Liver (tissue), 9 donors: ENCODE data around the gene SNRPA. TPM values are rescaled to one million over a fixed set of nuclear protein-coding genes. Genes with fewer than 3 reads are reported as not detected.

Experiments used
- DNase-seq: peaks from one replicate; pipeline ENCODE4 v3.0.0-alpha.2; 2017; ENCODE audit warnings: low spot score
- H3K27ac ChIP-seq, 2 donors: one replicate each; pipeline ENCODE4 v1.7.0; 2013; ENCODE audit warnings: inconsistent platforms in 2 of 2, low read length in 2 of 2, control low read depth in 1 of 2, low read depth in 1 of 2, mild to moderate bottlenecking in 1 of 2
- H3K27me3 ChIP-seq, 4 donors: one replicate each; pipeline versions ENCODE4 v1.6.1 to v1.7.0; 2013; ENCODE audit warnings: low read length in 3 of 4, inconsistent platforms in 1 of 4, mild to moderate bottlenecking in 1 of 4, moderate library complexity in 1 of 4; ENCODE audit not compliant: control insufficient read depth in 4 of 4, insufficient read depth in 4 of 4
- H3K36me3 ChIP-seq, 4 donors: one replicate each; pipeline versions ENCODE4 v1.6.1 to v1.7.0; 2013; ENCODE audit warnings: low read length in 3 of 4, mild to moderate bottlenecking in 3 of 4, low read depth in 1 of 4, moderate library complexity in 1 of 4; ENCODE audit not compliant: control insufficient read depth in 4 of 4, insufficient read depth in 3 of 4
- H3K4me1 ChIP-seq, 4 donors: one replicate each; pipeline versions ENCODE4 v1.6.1 to v1.7.0; 2013; ENCODE audit warnings: low read length in 3 of 4, mild to moderate bottlenecking in 3 of 4, moderate library complexity in 1 of 4; ENCODE audit not compliant: control insufficient read depth in 4 of 4, insufficient read depth in 4 of 4
- H3K4me3 ChIP-seq, 3 donors: one replicate each; pipeline versions ENCODE4 v1.6.1 to v1.7.0; 2013; ENCODE audit warnings: low read length in 3 of 3, control low read depth in 1 of 3, low read depth in 1 of 3, mild to moderate bottlenecking in 1 of 3
- H3K9ac ChIP-seq, 2 donors: one replicate each; pipeline ENCODE4 v1.7.0; 2013; ENCODE audit warnings: low read length in 2 of 2, mild to moderate bottlenecking in 2 of 2, moderate library complexity in 2 of 2, control low read depth in 1 of 2, low read depth in 1 of 2
- H3K9me3 ChIP-seq, 4 donors: one replicate each; pipeline versions ENCODE4 v1.6.1 to v1.7.0; 2013; ENCODE audit warnings: low read length in 3 of 4; ENCODE audit not compliant: control insufficient read depth in 4 of 4
- ATF3 ChIP-seq: IDR thresholded peaks from 2 replicates; pipeline ENCODE4 v1.6.1; 2016; ENCODE audit warnings: antibody characterized with exemption
- EGR1 ChIP-seq, 2 donors: IDR thresholded peaks; 2 replicates each; pipeline ENCODE4 v1.6.1; 2016 to 2018; ENCODE audit warnings: antibody characterized with exemption in 2 of 2, low read depth in 2 of 2
- FOXA1 ChIP-seq: IDR thresholded peaks from 2 replicates; pipeline ENCODE4 v1.6.1; 2016; ENCODE audit warnings: antibody characterized with exemption
- FOXA2 ChIP-seq: IDR thresholded peaks from 2 replicates; pipeline ENCODE4 v1.6.1; 2016; ENCODE audit warnings: antibody characterized with exemption
- GABPA ChIP-seq, 2 donors: IDR thresholded peaks in 1 of 2; conservative IDR thresholded peaks in 1 of 2; 2 replicates each; pipeline ENCODE4 v1.6.1; 2016; ENCODE audit warnings: antibody characterized with exemption in 2 of 2, mild to moderate bottlenecking in 1 of 2, moderate library complexity in 1 of 2
- HNF4A ChIP-seq, 2 donors: conservative IDR thresholded peaks; 2 replicates each; pipeline ENCODE4 v1.6.1; 2016; ENCODE audit warnings: antibody characterized with exemption in 2 of 2, mild to moderate bottlenecking in 2 of 2
- HNF4G ChIP-seq: IDR thresholded peaks from 2 replicates; pipeline ENCODE4 v1.6.1; 2016; ENCODE audit warnings: antibody characterized with exemption
- JUND ChIP-seq, 2 donors: IDR thresholded peaks; 2 replicates each; pipeline ENCODE4 v1.6.1; 2016; ENCODE audit warnings: antibody characterized with exemption in 2 of 2
- MAX ChIP-seq: IDR thresholded peaks from 2 replicates; pipeline ENCODE4 v1.6.1; 2016; ENCODE audit warnings: antibody characterized with exemption
- NR2F2 ChIP-seq: IDR thresholded peaks from 2 replicates; pipeline ENCODE4 v1.6.1; 2016; ENCODE audit warnings: antibody characterized with exemption
- RAD21 ChIP-seq, 2 donors: IDR thresholded peaks; 2 replicates each; pipeline ENCODE4 v1.6.1; 2016; ENCODE audit warnings: antibody characterized with exemption in 2 of 2, mild to moderate bottlenecking in 2 of 2
- REST ChIP-seq: IDR thresholded peaks from 2 replicates; pipeline ENCODE4 v1.6.1; 2016; ENCODE audit warnings: antibody characterized with exemption, mild to moderate bottlenecking
- RXRA ChIP-seq, 2 donors: IDR thresholded peaks; 2 replicates each; pipeline ENCODE4 v1.6.1; 2017 to 2018; ENCODE audit warnings: antibody characterized with exemption in 2 of 2, mild to moderate bottlenecking in 1 of 2
- SP1 ChIP-seq: IDR thresholded peaks from 2 replicates; pipeline ENCODE4 v1.6.1; 2018; ENCODE audit warnings: antibody characterized with exemption, mild to moderate bottlenecking
- TAF1 ChIP-seq: conservative IDR thresholded peaks from 2 replicates; pipeline ENCODE4 v1.6.1; 2016; ENCODE audit warnings: antibody characterized with exemption, mild to moderate bottlenecking
- YY1 ChIP-seq: IDR thresholded peaks from 2 replicates; pipeline ENCODE4 v1.6.1; 2016; ENCODE audit warnings: antibody characterized with exemption, mild to moderate bottlenecking
- WGBS: extraction: QIAGEN DNeasy Blood & Tissue Kit; methylation state at CpG from one replicate; pipeline ENCODE4 v1.1.7; 2013; 5-methylcytosine and 5-hydroxymethylcytosine counted together
- polyA plus RNA-seq, 2 donors: library from polyadenylated mRNA; stranded (reverse) in 1 of 2; unstranded in 1 of 2; fragments of 200-250 nt in 1 of 2; fragments of >200 nt in 1 of 2; fragmentation: Nextera tagmentation in 1 of 2; extraction: Ambion mirVana in 1 of 2; gene quantifications; one replicate each; pipeline versions ENCODE4 v1.2.1 to v1.2.3, GENCODE V29; 2013 to 2015
- total RNA-seq, 2 donors: library from RNA; depleted of rRNA; stranded (reverse); fragments of >200 nt; gene quantifications; one replicate each; pipeline ENCODE4 v1.2.3, GENCODE V29; 2014
- TF ChIP-seq, protein P1 (sequence below): fragments of 150-350 bp; IDR thresholded peaks from 2 replicates; pipeline ENCODE4 v1.5.1; 2017; ENCODE audit warnings: improper control_type of control experiment, low read depth, low read length; ENCODE audit not compliant: missing input control
- TF ChIP-seq, protein P2 (sequence below): IDR thresholded peaks from 2 replicates; pipeline ENCODE4 v1.6.1; 2016; ENCODE audit warnings: antibody characterized with exemption
- donor health status: healthy.
- donor health status: healthy.
- donor health status: healthy.
- donor health status: healthy.
- donor health status: healthy.

Gene SNRPA
- total and polyA plus RNA-seq, 4 donors: 11.8 to 27.1 (median 17.0) TPM

GRCh38 chr19:40701758-40702157 is 49.2 kb upstream of the SNRPA start:
- peaks cover 15 to 50% (median 29%) of the 10 kb centered on the region in 4 donors for H3K36me3 ChIP-seq
- no peak overlapping the region for H3K9ac ChIP-seq
- TF ChIP-seq SP1 (no peak), TAF1 (no peak), EGR1 (IDR thresholded peaks at IDR 0.05; ENCODE audit: low read depth in 2 of 2) (no peak), NR2F2 (no peak), REST (no peak), YY1 (no peak), MAX (no peak), HNF4G (no peak), FOXA1 (no peak), JUND (IDR thresholded peaks at IDR 0.05) (no peak), RAD21 (IDR thresholded peaks at IDR 0.05) (no peak), FOXA2 (no peak), RXRA (IDR thresholded peaks at IDR 0.05) (no peak), GABPA (IDR thresholded peaks at IDR 0.05 in 1 of 2, conservative IDR thresholded peaks at IDR 0.05 in 1 of 2) (no peak), HNF4A (conservative IDR thresholded peaks at IDR 0.05) (no peak), ATF3 (no peak)
- TF ChIP-seq, protein P1, sequence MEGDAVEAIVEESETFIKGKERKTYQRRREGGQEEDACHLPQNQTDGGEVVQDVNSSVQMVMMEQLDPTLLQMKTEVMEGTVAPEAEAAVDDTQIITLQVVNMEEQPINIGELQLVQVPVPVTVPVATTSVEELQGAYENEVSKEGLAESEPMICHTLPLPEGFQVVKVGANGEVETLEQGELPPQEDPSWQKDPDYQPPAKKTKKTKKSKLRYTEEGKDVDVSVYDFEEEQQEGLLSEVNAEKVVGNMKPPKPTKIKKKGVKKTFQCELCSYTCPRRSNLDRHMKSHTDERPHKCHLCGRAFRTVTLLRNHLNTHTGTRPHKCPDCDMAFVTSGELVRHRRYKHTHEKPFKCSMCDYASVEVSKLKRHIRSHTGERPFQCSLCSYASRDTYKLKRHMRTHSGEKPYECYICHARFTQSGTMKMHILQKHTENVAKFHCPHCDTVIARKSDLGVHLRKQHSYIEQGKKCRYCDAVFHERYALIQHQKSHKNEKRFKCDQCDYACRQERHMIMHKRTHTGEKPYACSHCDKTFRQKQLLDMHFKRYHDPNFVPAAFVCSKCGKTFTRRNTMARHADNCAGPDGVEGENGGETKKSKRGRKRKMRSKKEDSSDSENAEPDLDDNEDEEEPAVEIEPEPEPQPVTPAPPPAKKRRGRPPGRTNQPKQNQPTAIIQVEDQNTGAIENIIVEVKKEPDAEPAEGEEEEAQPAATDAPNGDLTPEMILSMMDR: no peak
- TF ChIP-seq, protein P2, sequence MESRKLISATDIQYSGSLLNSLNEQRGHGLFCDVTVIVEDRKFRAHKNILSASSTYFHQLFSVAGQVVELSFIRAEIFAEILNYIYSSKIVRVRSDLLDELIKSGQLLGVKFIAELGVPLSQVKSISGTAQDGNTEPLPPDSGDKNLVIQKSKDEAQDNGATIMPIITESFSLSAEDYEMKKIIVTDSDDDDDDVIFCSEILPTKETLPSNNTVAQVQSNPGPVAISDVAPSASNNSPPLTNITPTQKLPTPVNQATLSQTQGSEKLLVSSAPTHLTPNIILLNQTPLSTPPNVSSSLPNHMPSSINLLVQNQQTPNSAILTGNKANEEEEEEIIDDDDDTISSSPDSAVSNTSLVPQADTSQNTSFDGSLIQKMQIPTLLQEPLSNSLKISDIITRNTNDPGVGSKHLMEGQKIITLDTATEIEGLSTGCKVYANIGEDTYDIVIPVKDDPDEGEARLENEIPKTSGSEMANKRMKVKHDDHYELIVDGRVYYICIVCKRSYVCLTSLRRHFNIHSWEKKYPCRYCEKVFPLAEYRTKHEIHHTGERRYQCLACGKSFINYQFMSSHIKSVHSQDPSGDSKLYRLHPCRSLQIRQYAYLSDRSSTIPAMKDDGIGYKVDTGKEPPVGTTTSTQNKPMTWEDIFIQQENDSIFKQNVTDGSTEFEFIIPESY: no peak
- no peaks in the 10 kb centered on the region for H3K27me3 ChIP-seq
- H3K27ac ChIP-seq: no peak overlapping the region
- WGBS: 95% methylated on average over 6 of the region's 6 CpGs
- no peaks in the 10 kb centered on the region for H3K4me1 ChIP-seq
- no peaks in the 10 kb centered on the region for H3K9me3 ChIP-seq
- DNase-seq: no peak
- H3K4me3 ChIP-seq: no peak overlapping the region
